Small intestine (tissue), 7 donors: ENCODE results near the gene NPR3. TPM values are rescaled to one million over a fixed set of nuclear protein-coding genes. Genes with fewer than 3 reads are reported as not detected.

Experiments
- DNase-seq, 2 donors: peaks; one replicate each; pipeline versions ENCODE4 v3.0.0 to v3.0.0-alpha.2; 2013
- FAIRE-seq: peaks from 2 replicates; lab custom pipeline; 2012; peaks lifted over from hg19 to GRCh38; lab: Jason Lieb, UNC
- H3K27ac ChIP-seq, 3 donors: one replicate each; pipeline ENCODE4 v1.5.1; 2013; ENCODE audit warnings: low read length in 2 of 3, mild to moderate bottlenecking in 2 of 3, control low read depth in 1 of 3, inconsistent platforms in 1 of 3, low read depth in 1 of 3, moderate library complexity in 1 of 3
- H3K27me3 ChIP-seq, 3 donors: one replicate each; pipeline ENCODE4 v1.6.1; 2013; ENCODE audit warnings: low read length in 3 of 3, inconsistent platforms in 1 of 3; ENCODE audit not compliant: control insufficient read depth in 3 of 3, insufficient read depth in 3 of 3
- H3K36me3 ChIP-seq, 3 donors: one replicate each; pipeline ENCODE4 v1.6.1; 2013; ENCODE audit warnings: low read length in 3 of 3, inconsistent platforms in 1 of 3, low read depth in 1 of 3, mild to moderate bottlenecking in 1 of 3, moderate library complexity in 1 of 3; ENCODE audit not compliant: control insufficient read depth in 3 of 3, insufficient read depth in 2 of 3
- H3K4me1 ChIP-seq, 3 donors: one replicate each; pipeline ENCODE4 v1.6.1; 2013; ENCODE audit warnings: low read length in 2 of 3, inconsistent platforms in 1 of 3, low read depth in 1 of 3, mild to moderate bottlenecking in 1 of 3, moderate library complexity in 1 of 3; ENCODE audit not compliant: control insufficient read depth in 3 of 3, insufficient read depth in 2 of 3
- H3K4me3 ChIP-seq, 3 donors: one replicate each; pipeline ENCODE4 v1.5.1; 2013; ENCODE audit warnings: low read length in 3 of 3, control low read depth in 1 of 3, inconsistent platforms in 1 of 3, low read depth in 1 of 3, mild to moderate bottlenecking in 1 of 3, moderate library complexity in 1 of 3
- H3K9me3 ChIP-seq, 2 donors: one replicate each; pipeline ENCODE4 v1.6.1; 2013; ENCODE audit warnings: low read depth in 1 of 2, low read length in 1 of 2; ENCODE audit not compliant: control insufficient read depth in 2 of 2, insufficient read depth in 1 of 2
- WGBS, 3 donors: extraction: QIAGEN DNeasy Blood & Tissue Kit; methylation state at CpG; one replicate each; pipeline ENCODE4 v1.1.7; 2013; 5-methylcytosine and 5-hydroxymethylcytosine counted together
- polyA plus RNA-seq, 4 donors: library from polyadenylated mRNA; stranded (reverse) in 3 of 4; unstranded in 1 of 4; fragments of 200-250 nt in 3 of 4; fragments of 120-200 nt in 1 of 4; gene quantifications; one replicate each; pipeline versions ENCODE4 v1.2.1 to v1.2.3, GENCODE V29; 2013
- donor health status: healthy with polysubstance abuse.
- donor health status: control.
- donor health status: control.
- donor health status: Bipolar disorder and iron deficiency.
- donor health status: healthy.

NPR3 gene
- polyA plus RNA-seq, 4 donors: 0.27 to 6.8 (median 0.79) TPM; not detected in 1

GRCh38 chr5:32810804-32811203, 99.7 kb downstream of the NPR3 start:
- H3K27ac ChIP-seq: no peak overlapping the region
- H3K4me1 ChIP-seq: no peaks in the 10 kb centered on the region
- H3K4me3 ChIP-seq: no peak overlapping the region
- DNase-seq: no peak
- no peak for FAIRE-seq
- H3K9me3 ChIP-seq: peaks cover 0 to under 1% of the 10 kb centered on the region in 2 donors
- H3K27me3 ChIP-seq: no peaks in the 10 kb centered on the region
- WGBS, 3 donors: 36 to 61% (median 45%) methylated on average over 2 of the region's 2 CpGs
- no peaks in the 10 kb centered on the region for H3K36me3 ChIP-seq

- Histone ChIP-seq H3K4me3 (no peak overlapping the region), H3K27ac (no peak overlapping the region), H3K4me1 (no peaks in the 10 kb centered on the region), H3K36me3 (no peaks in the 10 kb centered on the region), H3K9me3 (peaks cover 0 to 2% of the 10 kb centered on the region in 2 donors), H3K27me3 (no peaks in the 10 kb centered on the region)
- WGBS, 3 donors: 81 to 89% (median 81%) methylated on average over 5 of the region's 5 CpGs
- FAIRE-seq: no peak
- no peak for DNase-seq
These were observed 101.3 kb downstream of the NPR3 start for GRCh38 chr5:32812399-32812798.

GRCh38 chr5:32814141-32814540, 103.0 kb downstream of the NPR3 start:
- no peaks in the 10 kb centered on the region for H3K4me1 ChIP-seq
- FAIRE-seq: no peak
- no peak overlapping the region for H3K4me3 ChIP-seq
- H3K36me3 ChIP-seq: no peaks in the 10 kb centered on the region
- no peak for DNase-seq
- no peaks in the 10 kb centered on the region for H3K27me3 ChIP-seq
- H3K27ac ChIP-seq: no peak overlapping the region
- peaks cover 0 to 2% of the 10 kb centered on the region in 2 donors for H3K9me3 ChIP-seq

GRCh38 chr5:32814620-32815019, 103.5 kb downstream of the NPR3 start:
- no peak for FAIRE-seq
- H3K27ac ChIP-seq: no peak overlapping the region

GRCh38 chr5:32827981-32828380, 116.9 kb downstream of the NPR3 start:
- Histone ChIP-seq H3K4me3 (no peak overlapping the region), H3K27me3 (no peaks in the 10 kb centered on the region), H3K4me1 (no peaks in the 10 kb centered on the region), H3K27ac (no peak overlapping the region), H3K9me3 (no peaks in the 10 kb centered on the region), H3K36me3 (no peaks in the 10 kb centered on the region)
- DNase-seq (no peak), FAIRE-seq (no peak)
- WGBS, 3 donors: 64 to 79% (median 67%) methylated on average over 1 of the region's 1 CpG

More at GRCh38 chr5:32814620-32815019, 103.5 kb downstream of the NPR3 start:
- H3K4me1 ChIP-seq: no peaks in the 10 kb centered on the region
- DNase-seq: no peak
- peaks cover 0 to 2% of the 10 kb centered on the region in 2 donors for H3K9me3 ChIP-seq
- H3K36me3 ChIP-seq: no peaks in the 10 kb centered on the region
- no peak overlapping the region for H3K4me3 ChIP-seq
- no peaks in the 10 kb centered on the region for H3K27me3 ChIP-seq

- Histone ChIP-seq H3K36me3 (no peaks in the 10 kb centered on the region), H3K4me1 (no peaks in the 10 kb centered on the region), H3K4me3 (no peak overlapping the region), H3K9me3 (no peaks in the 10 kb centered on the region), H3K27me3 (no peaks in the 10 kb centered on the region), H3K27ac (no peak overlapping the region)
- 47 to 67% (median 61%) methylated on average over 2 of the region's 2 CpGs for WGBS, 3 donors
- no peak for FAIRE-seq
- DNase-seq: no peak
These were observed 117.4 kb downstream of the NPR3 start for GRCh38 chr5:32828492-32828891.

GRCh38 chr5:32831624-32832023, 120.5 kb downstream of the NPR3 start:
- H3K4me1 ChIP-seq: no peaks in the 10 kb centered on the region
- no peak overlapping the region for H3K4me3 ChIP-seq
- H3K27me3 ChIP-seq: no peaks in the 10 kb centered on the region
- FAIRE-seq (no peak), DNase-seq (no peak)
- WGBS, 3 donors: 45 to 88% (median 47%) methylated on average over 1 of the region's 1 CpG
- H3K27ac ChIP-seq: no peak overlapping the region
- H3K36me3 ChIP-seq: no peaks in the 10 kb centered on the region
- H3K9me3 ChIP-seq: no peaks in the 10 kb centered on the region

GRCh38 chr5:32833127-32833526, 122.0 kb downstream of the NPR3 start:
- no peak for FAIRE-seq
- no peaks in the 10 kb centered on the region for H3K9me3 ChIP-seq
- no peak overlapping the region for H3K27ac ChIP-seq
- H3K27me3 ChIP-seq: no peaks in the 10 kb centered on the region
- DNase-seq: no peak
- H3K36me3 ChIP-seq: no peaks in the 10 kb centered on the region
- 73 to 80% (median 80%) methylated on average over 1 of the region's 1 CpG for WGBS, 3 donors
- no peak overlapping the region for H3K4me3 ChIP-seq
- H3K4me1 ChIP-seq: no peaks in the 10 kb centered on the region

GRCh38 chr5:32833663-32834062, 122.5 kb downstream of the NPR3 start:
- no peak for FAIRE-seq
- H3K36me3 ChIP-seq: no peaks in the 10 kb centered on the region
- no peaks in the 10 kb centered on the region for H3K27me3 ChIP-seq
- H3K9me3 ChIP-seq: no peaks in the 10 kb centered on the region
- H3K27ac ChIP-seq: no peak overlapping the region
- H3K4me3 ChIP-seq: no peak overlapping the region
- no peaks in the 10 kb centered on the region for H3K4me1 ChIP-seq
- DNase-seq: no peak
